Loucy (cell line): ENCODE measurements around the gene SPTLC3.

ENCODE experiments used
- H2AFZ ChIP-seq: fragments of 200-600 bp; sonication (generic); 2 replicates; pipeline ENCODE4 v1.6.0; 2016; ENCODE audit warnings: antibody characterized with exemption, mild to moderate bottlenecking, low read length, moderate library complexity
- H3F3A ChIP-seq: fragments of 200-600 bp; 2 replicates; pipeline ENCODE4 v1.6.0; 2016; ENCODE audit warnings: antibody characterized with exemption, low read depth, mild to moderate bottlenecking
- H3K27me3 ChIP-seq: fragments of 200-600 bp; sonication (generic); 2 replicates; pipeline ENCODE4 v1.6.1; 2014; ENCODE audit warnings: low read length, mild to moderate bottlenecking; ENCODE audit not compliant: insufficient read depth, poor library complexity, severe bottlenecking
- H3K36me3 ChIP-seq: fragments of 200-600 bp; sonication (generic); 2 replicates; pipeline ENCODE4 v1.6.1; 2016; ENCODE audit warnings: low read length; ENCODE audit not compliant: insufficient read depth
- H3K4me1 ChIP-seq: fragments of 200-600 bp; sonication (generic); 2 replicates; pipeline ENCODE4 v1.5.1; 2014; ENCODE audit warnings: low read length, mild to moderate bottlenecking; ENCODE audit not compliant: insufficient read depth, poor library complexity, severe bottlenecking
- H3K4me2 ChIP-seq: fragments of 200-600 bp; sonication (generic); 2 replicates; pipeline ENCODE4 v1.6.0; 2014; ENCODE audit warnings: antibody characterized with exemption, low read length, low read depth, mild to moderate bottlenecking; ENCODE audit not compliant: poor library complexity, severe bottlenecking
- H3K4me3 ChIP-seq: fragments of 200-600 bp; sonication (generic); 2 replicates; pipeline ENCODE4 v1.5.1; 2014; ENCODE audit warnings: low read length, mild to moderate bottlenecking, mixed read lengths; ENCODE audit not compliant: poor library complexity, severe bottlenecking
- H3K79me2 ChIP-seq: fragments of 200-600 bp; sonication (generic); 2 replicates; pipeline ENCODE4 v1.6.1; 2014; ENCODE audit warnings: low read length; ENCODE audit not compliant: insufficient read depth
- H3K9ac ChIP-seq: fragments of 200-600 bp; sonication (generic); 2 replicates; pipeline ENCODE4 v1.6.0; 2014; ENCODE audit warnings: mild to moderate bottlenecking, low read depth, low read length, moderate library complexity; ENCODE audit not compliant: poor library complexity, severe bottlenecking
- H3K9me2 ChIP-seq: fragments of 200-600 bp; sonication (generic); replicated peaks from 2 replicates; pipeline ENCODE4 v1.6.1; 2016; ENCODE audit warnings: low read depth, low read length, mixed read lengths
- H3K9me3 ChIP-seq: fragments of 200-600 bp; sonication (generic); 2 replicates; pipeline ENCODE4 v1.6.1; 2014; ENCODE audit warnings: mild to moderate bottlenecking, antibody characterized with exemption, low read length, low read depth; ENCODE audit not compliant: insufficient read depth
- H4K20me1 ChIP-seq: fragments of 200-600 bp; sonication (generic); 2 replicates; pipeline ENCODE4 v1.6.0; 2014; ENCODE audit warnings: antibody characterized with exemption, low read length, mild to moderate bottlenecking; ENCODE audit not compliant: insufficient read depth, poor library complexity, severe bottlenecking
- CTCF ChIP-seq: fragments of 200-600 bp; sonication (generic); conservative IDR thresholded peaks from 2 replicates; pipeline ENCODE4 v1.5.1; 2014; ENCODE audit warnings: mild to moderate bottlenecking, antibody characterized with exemption, low read length
- EZH2phosphoT487 ChIP-seq: fragments of 200-600 bp; IDR thresholded peaks from 2 replicates; pipeline ENCODE4 v1.6.1; 2018; ENCODE audit warnings: antibody characterized with exemption, mild to moderate bottlenecking, moderate library complexity, borderline replicate concordance

The SPTLC3 gene

GRCh38 chr20:12999201-12999600 lies 9.6 kb upstream of the SPTLC3 start:
- Histone ChIP-seq H3K4me2 (no peak overlapping the region), H3K27me3 (peaks cover 5% of the 10 kb centered on the region), H3K79me2 (no peaks in the 10 kb centered on the region), H3K4me1 (no peaks in the 10 kb centered on the region), H3K9me2 (no peaks in the 10 kb centered on the region; the same call in 1 of the 2 replicates), H3K9ac (no peak overlapping the region), H4K20me1 (no peaks in the 10 kb centered on the region), H2AFZ (no peak overlapping the region), H3K9me3 (no peaks in the 10 kb centered on the region), H3K4me3 (no peak overlapping the region), H3K36me3 (no peaks in the 10 kb centered on the region), H3F3A (no peaks in the 10 kb centered on the region)
- no peak for TF ChIP-seq CTCF
- TF ChIP-seq EZH2phosphoT487 = no peak

GRCh38 chr20:13002251-13002650 lies 6.5 kb upstream of the SPTLC3 start:
- H4K20me1 ChIP-seq = no peaks in the 10 kb centered on the region
- TF ChIP-seq EZH2phosphoT487 (no peak), CTCF (no peak)
- H3K9ac ChIP-seq = no peak overlapping the region
- no peaks in the 10 kb centered on the region for H3K79me2 ChIP-seq
- H3K4me1 ChIP-seq = no peaks in the 10 kb centered on the region
- no peaks in the 10 kb centered on the region for H3F3A ChIP-seq
- H3K4me2 ChIP-seq = no peak overlapping the region
- H3K27me3 ChIP-seq = no peaks in the 10 kb centered on the region
- H3K4me3 ChIP-seq = no peak overlapping the region
- H3K9me2 ChIP-seq = no peaks in the 10 kb centered on the region
- H2AFZ ChIP-seq = no peak overlapping the region
- no peaks in the 10 kb centered on the region for H3K9me3 ChIP-seq
- no peaks in the 10 kb centered on the region for H3K36me3 ChIP-seq

GRCh38 chr20:13006825-13007224 lies 1.9 kb upstream of the SPTLC3 start:
- no peak for TF ChIP-seq CTCF

More at GRCh38 chr20:13006825-13007224, 1.9 kb upstream of the SPTLC3 start:
- Histone ChIP-seq H3K9ac (no peak overlapping the region), H4K20me1 (no peaks in the 10 kb centered on the region), H3K4me3 (no peak overlapping the region), H2AFZ (no peak overlapping the region), H3F3A (no peaks in the 10 kb centered on the region), H3K27me3 (no peaks in the 10 kb centered on the region), H3K9me3 (no peaks in the 10 kb centered on the region), H3K79me2 (no peaks in the 10 kb centered on the region), H3K36me3 (no peaks in the 10 kb centered on the region), H3K4me1 (peaks cover 7% of the 10 kb centered on the region), H3K9me2 (no peaks in the 10 kb centered on the region), H3K4me2 (no peak overlapping the region)
